Stimulated activated CD4-positive, alpha-beta T cell treated with anti-CD3 and anti-CD28 coated beads, Interleukin-1b, Interleukin-23, amount 100 ng/mL, for 48 hours (primary cell): Measurements from ENCODE around the gene SRPK1.

Source experiments
- DNase-seq: peaks from one replicate; pipeline ENCODE4 v3.0.0-alpha.2; 2020

The SRPK1 gene

DNA sequence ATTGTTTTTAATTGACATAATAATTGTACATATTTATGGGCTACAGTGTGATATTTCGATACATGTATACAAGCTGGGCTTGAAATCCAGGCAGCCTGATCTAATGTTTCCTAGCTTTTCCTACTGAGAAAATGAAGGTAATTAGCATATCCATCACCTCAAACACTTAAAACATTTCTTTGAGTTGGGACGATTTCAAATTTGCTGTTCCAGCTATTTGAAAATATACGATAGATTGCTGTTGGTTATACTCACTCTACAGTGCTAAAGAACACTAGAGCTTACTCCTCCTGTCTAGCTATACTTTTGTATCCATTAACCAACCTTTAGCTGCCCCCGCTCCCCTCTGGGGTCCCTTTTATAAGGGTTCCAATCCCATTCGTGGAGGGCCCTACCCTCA is 111.1 kb downstream of the SRPK1 start:
- no peak for DNase-seq

DNA sequence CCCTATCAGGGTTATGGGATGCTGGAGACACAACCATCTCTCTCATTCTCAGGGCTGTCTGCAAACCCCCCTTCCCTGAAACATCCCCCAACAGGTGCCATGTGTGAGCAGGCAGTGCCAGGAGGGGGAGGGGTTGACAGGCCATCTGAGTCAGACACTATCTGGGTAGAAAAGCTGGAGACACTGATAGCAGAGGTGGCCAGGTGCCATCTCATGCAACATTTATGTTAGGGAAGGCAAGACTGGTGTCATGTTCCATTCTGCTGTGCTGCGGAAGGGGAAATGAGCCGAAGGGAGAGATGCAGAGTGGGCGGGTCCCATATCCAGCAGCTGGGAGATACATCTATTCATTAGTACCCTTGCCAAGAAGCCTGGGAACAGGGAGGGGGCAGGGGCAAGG is 112.2 kb downstream of the SRPK1 start:
- no peak for DNase-seq

DNA sequence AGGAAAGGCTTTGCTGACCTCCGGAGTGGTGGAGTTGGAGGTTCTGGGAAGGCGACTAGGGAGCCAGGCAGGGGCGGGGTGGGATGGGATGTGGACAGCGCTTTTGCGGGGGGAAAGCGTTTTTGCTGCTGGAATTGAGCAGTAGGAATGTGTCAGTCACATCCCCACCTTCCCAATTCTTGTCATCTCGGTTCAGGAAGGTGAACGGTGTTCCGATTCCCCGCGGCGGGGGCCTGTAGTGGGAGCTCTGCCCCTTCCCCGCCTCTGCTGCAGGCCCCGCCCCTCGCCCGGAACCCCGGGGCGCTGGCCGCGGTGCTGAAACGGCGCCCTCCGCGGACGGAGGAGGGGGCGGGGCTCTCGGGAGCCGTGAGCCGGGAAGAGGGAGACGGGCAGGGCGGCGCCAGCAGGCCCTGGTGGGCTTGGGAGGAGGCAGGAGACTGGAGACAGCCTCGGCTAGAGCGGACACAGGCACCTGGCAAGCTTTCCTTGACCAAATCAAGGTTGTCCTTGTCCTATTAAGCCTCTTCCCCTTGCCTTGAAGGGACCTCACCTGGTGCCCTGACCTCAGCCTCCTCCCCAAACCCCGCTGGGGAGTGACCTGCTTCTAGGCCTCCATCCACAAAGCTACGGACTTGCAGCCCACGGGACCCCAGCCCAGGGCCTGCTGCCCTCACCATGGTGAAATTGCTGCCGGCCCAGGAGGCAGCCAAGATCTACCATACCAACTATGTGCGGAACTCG is 115.7 kb downstream of the SRPK1 start, which contains the start of gene LHFPL5:
Gene LHFPL5 (plus strand): TSS at position 357 of the 741 bp plus-strand sequence. CDS start 319 bp downstream, at position 676.
- peak; percentile 40 for DNase-seq

DNA sequence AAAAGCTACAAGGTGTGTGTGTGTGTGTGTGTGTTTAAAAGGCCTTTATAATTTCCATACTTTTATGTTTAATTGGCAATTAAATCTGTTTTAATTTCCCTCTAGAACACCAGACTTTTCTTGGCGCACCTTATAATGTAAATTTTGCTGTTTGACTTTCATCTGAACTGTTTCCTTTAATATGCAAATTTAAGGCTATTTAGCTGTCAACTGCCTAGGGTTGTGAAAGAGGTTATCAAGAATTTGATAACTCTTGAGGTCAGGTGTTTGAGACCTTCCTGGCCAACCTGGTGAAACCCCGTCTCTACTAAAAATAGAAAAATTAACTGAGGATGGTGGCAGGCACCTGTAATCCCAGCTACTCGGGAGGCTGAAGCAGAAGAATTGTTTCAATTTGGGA is 119.8 kb downstream of the SRPK1 start:
- DNase-seq = no peak

DNA sequence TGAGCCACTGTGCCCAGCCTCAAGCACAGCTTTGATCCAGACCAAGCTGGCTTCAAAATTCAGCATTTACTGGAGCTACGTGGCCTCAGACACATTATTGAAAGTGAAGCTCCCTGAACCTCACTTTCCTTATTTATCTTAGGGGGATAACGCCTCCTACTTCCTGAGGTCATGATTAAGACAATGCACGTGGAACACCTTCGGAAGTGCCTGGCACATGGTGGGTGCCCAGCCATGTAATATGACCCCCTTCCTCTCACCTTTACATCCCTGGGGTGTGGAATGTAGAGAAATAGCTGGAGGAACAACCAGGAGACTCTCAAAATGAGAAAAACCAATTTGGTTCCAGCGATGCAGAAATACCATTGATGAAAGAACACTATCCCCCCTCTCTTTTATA is 122.2 kb downstream of the SRPK1 start:
- DNase-seq = no peak

DNA sequence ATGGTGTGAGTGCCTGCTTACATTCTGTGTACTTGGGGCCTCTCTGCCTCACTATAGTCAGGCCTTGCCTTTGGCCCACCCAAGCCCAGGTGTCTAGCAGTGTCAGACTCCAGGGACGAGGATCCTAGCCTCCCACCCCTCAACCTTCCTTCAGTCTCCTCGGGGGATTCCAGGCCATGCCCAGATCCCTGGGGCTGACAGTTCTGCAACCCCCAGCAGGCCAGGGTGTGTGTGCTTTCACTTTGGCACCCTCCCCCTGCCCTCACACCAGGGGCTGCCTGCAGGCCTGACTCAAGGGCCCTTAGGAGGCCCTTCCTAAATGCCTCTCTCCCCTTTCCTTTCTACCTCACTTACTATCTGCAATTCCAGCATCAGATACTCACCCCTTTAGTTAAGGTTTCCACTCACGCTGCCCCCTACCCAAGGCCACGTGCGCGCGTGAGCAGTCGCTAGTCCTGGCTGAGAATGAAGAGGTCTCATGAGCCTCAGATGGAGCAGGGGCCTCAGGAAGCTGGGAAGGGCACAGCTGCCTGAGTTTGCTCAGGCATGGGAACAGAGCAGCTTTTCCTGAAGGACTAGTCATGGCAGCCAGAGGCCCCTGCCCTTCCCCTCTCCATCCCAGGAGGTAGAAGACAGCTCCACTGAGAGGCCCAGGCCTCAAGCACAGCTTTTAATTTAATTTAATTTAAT is 122.9 kb downstream of the SRPK1 start:
- DNase-seq = no peak

DNA sequence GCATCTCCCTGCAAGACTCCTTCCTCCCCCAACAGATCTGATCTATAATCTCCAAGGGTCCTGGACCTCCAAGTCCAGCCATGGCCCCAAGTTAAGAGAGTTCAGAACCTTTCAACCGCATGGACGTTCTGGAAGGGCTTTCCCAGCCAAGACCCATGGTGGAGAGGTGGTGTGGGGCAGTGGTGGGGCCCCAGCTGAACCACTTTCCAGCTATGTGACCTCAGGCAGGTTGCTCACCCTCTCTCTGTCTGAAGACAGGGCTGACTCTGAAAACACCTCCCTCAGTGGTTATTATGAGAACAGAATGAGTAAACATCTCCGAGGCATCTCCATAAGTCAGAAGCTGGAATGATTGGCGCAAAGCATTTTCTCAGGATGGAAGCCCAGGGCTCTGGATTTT is 124.7 kb downstream of the SRPK1 start:
- DNase-seq = no peak

DNA sequence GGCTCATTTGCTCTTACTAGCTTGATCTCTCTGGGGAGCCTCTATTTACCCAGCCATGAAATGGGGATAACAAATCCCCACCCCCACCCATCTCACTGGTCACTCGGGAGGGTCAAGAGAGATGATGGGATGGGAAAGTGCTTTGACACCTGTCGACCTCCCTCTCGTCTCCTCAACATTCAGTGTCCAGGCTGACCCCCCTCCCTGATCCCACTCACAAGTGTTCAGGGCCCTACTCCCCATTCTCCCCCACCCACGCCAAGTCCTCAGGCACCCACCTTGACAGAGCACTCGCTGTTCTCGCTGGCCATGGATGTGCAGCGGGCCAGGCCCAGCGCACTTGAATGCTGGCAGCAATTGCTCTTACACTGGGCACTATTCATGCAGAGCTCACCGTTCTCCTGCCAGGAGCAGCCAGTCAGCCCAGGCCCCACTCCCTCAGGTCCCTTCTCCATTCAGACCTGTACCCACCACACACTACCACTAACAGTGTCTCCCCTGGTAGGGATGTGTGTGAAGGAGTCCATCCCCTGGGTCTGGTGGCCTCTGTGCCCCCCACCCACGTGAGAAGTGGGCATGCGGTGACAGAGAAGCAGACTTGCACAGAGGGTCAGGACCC is 125.3 kb downstream of the SRPK1 start:
- no peak for DNase-seq

DNA sequence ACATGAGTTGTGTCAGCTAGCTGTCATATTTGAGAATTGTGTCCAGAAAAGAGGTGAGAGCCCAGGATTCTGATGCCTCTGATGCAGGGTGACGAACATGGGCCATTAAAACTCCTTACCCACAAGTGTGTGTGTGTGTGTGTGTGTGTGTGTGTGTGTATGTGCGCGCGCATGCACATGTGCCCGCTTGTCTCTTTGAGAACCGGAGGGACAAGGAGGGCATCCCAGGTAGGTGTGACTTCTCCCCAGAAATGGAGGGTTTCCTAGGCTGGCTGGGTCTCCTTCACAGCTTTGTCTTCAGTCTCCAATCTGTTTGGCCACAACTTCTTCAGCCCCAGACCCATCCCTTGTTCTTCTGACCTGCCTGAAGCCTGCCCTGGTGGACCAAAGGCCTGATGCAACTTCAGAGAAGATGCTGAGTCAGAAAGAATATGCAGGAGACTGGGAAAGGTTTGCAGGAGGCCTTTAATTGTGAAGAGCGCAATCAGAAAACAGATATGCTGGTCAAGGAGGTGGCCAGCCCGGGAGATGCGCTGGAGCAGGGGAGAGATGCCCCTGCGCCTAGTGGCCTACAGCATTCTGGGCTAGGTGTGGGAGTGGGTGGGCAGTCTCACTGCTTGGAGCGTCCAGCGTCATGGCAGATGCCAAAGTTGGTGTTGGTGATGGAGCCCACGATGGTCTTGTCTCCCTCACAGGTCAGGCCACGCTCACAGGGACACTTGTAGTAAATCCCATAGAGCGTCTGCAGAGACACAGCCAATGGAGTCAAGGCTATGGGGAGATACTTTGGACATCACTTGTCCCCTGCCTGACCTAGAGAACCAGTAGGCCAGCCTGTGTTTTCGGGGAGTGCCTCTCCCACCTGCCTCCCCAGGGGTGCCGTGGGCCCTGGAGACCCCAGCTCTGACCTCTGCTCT is 126.1 kb downstream of the SRPK1 start:
- no peak for DNase-seq

DNA sequence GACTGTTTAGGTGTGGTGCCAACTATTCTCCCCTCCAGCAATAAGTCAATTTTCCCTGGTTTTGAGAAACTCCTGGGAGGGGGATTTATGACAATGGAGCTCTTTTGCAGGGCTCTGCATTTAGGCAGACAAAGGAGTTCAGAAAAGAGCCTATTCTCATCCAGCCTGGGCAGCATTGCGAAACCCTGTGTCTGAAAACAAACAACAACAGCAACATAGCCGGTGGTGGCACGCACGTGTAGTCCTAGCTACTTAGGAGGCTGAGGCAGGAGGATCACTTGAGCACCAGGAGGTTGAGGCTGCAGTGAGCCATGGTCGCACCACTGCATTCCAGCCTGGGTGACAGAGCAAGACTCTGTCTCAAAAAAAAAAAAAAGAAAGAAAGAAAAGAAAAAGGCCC is 130.2 kb downstream of the SRPK1 start:
- no peak for DNase-seq

DNA sequence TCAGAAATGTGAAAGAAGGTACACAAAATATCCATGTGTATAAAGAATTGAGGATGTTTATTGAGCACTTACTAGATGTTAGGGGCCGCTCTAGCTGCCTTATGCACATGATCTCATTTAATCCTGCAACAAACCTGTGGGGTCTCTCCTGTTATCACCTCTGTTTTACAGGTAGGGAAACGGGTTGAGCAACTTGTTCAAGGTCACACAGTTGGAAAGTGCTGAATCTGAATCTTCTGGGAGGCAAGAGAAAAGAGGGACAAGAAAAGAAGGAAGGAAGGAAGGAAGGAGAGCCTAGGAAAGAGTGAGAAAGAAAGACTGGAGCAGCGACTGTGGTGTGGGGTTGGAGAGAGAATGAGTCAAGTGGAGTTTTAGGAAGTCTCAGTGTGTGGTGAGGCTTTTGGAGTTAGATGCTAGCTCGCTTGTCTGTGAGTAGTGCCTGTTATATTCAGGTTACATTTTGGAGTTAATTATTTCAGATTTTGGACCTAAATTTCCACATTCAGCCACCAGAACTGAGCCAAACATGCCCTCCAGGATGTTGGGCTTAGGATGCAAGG is 132.4 kb downstream of the SRPK1 start:
- no peak for DNase-seq

DNA sequence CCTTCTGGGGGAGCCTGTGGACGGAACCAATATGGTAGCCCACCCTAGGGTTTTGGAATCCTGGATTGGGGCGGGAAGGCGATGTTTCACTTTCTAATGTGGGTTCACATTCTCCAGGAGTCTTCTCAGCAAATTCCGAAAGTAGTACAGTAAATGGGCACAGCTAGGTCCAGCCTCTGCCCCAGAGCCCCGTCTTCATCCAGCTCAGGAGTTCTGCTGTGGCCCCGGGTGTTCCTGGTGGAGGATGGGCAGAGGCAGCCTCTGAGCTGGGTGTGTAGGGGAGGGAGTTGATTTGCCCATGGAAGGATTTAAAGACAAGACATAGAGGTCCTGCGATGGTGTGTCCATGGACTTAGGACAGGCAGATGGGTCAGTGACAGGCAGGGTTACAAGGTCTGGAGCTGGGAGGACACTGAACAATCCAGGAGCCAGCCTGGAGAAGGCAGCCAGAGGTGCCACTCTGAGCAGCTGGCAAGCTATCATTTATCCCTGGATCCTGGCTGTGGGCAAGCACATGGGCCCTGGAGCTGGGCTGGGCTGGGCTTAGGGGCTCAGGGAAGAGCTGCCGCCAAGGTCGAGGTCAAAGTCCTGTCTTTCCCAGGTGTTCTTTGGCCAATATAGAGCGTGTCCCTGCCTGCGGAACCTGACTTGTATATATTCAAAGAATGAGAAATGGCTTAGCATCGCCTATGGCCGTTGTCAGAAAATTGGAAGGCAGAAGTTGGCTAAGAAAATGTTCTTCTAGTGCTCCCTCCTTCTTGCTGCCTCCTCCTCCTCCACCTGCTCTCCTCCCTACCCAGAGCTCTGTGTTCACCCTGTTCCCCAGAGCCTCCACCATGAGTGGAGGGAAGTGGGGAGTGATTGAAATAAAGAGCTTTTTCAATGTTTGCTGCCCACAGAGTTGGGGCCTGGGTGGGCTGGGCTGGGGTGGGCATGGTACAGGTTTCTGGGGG is 133.4 kb downstream of the SRPK1 start:
- DNase-seq = no peak

DNA sequence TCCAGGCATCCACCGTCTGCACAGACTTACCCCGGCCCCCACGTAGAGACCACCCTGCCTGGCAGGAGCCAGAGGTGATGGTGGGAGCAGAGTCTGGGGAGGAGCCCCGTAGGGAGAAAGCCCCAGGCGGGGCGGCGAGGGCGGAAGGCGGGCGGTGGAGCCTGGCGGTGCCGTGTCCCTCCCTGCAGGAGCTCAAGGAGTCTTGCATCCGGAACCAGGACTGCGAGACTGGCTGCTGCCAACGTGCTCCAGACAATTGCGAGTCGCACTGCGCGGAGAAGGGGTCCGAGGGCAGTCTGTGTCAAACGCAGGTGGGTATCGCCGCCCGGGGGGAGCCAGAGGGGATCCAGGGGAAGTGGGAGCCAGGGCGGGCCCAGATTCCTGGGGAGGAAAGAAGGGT is 134.1 kb downstream of the SRPK1 start:
- DNase-seq = no peak

DNA sequence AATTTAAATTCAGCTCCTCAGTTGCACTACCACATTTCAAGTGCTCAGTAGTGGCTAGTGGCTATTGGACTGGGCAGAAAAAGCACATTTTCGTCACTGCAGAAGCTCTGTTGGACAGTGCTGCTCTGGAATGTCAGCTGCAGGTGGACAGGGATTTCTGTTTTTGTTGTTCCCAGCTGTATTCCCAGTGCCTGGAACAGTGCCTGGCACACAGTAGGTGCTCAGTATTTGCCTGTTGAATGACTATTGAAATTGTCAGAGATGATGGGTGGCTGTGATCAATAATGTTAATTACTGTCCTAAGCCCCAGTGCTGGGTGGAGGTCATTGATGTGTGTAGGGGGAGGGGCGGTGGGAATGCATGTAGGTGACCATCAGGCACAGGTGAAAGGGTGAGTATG is 134.6 kb downstream of the SRPK1 start:
- DNase-seq = no peak

DNA sequence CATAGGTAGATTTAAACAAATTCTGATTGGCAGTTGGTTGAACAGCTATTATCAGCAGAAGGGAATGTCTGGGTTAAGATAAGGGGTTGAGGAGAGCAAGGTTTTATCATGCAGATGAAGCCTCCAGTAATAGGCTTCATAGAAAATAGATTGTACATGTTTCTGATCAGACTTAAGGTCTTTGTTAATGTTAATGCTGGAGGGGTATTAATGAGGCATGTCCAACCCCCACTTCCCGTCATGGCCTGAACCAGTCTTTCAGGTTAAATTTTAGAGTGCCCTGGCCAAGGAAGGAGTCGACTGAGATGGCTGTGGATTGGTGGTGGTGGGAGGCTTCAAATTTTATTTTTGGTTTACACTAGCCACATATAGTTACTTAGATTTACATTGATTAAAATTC is 136.7 kb downstream of the SRPK1 start:
- DNase-seq = no peak
